HL-60/S4 treated with phorbol 12-myristate 13-acetate at 8.2 ng/mL for 4 days and 3 days (cell line): ENCODE results near the gene IL1RAPL1.

Experiments used
- in situ Hi-C: fragments of 300-500 bp; cut with MboI; formaldehyde crosslinking; loops from 2 replicates; pipeline ENCODE4 v1.15.0; 2022; ENCODE audit warnings: low sequenced_read_pairs

The IL1RAPL1 gene

DNA sequence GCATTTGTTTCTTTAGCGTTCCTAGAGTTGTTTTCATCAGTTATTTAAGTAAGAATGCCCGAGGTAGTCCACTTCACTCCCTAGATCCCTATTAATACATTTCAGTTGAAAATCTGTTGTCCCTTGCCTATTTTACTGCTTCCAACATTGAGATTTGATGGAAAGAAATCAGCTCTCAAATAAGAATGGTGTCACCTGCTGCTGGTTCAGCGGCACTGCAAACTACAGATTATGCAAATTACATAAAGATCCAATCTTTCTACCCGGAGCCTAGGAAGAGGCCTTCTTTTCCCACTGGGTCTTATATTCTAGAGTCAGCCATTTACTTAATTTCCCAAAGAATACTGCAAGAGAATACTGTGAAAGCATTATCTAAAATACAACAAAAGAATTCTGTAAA lies 1030.5 kb downstream of the IL1RAPL1 start:
- in situ Hi-C loops = no loop called here

DNA sequence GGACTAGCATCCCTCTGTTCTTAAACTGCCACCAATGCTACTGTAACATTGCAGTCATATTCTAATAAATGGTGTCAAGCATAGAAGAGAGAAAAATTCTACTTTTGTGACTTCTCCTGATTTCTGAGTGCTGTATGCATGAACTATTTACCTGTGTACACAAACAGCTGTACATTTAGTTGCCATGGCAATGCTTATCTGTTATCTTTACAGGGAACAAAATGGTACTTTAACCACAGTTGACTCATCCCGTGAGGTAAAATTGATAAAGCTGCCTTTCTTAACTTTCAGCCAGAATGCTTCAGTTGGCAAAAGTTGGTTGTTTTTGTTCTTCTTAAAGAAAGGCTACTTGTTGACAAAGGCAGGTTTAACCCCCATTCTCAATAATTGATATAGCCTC lies 1040.6 kb downstream of the IL1RAPL1 start:
- in situ Hi-C loops = no loop called here

DNA sequence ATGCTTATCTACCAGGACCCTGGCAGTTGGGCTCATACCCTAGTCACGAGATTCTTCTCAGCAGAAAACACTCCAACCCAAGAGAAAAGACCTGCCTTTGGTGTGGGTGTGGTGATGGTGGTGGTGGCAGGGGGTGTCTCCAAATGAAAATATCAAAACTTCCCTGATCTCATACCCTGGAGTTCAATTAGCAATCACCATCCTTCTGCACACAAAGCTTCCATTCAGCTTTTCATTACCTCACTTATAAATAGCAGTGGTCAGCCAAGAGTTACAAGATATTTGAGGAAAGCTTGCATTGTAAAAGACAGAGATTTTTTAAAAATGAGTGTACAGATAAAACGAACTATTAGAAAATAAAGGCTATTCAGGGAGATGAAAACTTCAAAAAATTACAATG lies 1047.3 kb downstream of the IL1RAPL1 start:
- in situ Hi-C loops = no loop called here

DNA sequence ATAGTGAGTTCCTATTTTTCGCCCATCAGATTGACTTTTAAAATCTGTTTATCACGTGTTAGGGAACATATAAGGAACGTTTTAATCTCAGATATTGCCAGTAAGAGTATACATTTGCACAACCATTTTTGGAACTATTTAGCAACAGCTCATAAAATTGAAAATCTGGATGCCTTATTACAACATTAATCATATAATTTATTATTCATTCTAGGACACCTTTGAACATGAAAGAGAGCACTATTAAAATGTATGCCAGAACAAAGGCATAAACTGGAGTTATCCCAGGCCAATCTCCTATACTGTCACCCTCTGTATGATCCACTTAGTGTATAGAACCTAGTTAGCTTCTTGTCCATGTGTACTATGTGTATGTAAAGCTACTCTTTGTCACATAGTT lies 1049.1 kb downstream of the IL1RAPL1 start:
- in situ Hi-C loops = no loop called here

DNA sequence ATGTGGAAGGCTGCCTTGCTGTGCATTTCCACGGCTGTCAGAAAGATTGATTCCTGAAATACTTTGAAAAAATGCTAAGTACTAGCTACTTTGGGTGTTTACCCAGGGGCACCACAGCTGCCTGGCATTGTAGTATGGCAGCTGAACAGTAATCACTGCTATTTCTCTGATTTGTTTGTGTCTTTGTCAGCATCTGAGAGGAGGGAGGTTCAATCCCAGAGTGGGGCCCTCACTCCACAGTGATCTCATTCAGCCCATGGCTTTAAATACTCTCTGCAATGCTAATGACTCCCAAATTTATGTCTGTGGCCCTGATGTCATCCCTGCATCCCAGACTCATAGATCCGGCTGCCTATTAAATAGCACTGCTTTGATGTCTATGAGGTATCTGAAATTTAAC lies 1052.9 kb downstream of the IL1RAPL1 start:
- in situ Hi-C loops = no loop called here

DNA sequence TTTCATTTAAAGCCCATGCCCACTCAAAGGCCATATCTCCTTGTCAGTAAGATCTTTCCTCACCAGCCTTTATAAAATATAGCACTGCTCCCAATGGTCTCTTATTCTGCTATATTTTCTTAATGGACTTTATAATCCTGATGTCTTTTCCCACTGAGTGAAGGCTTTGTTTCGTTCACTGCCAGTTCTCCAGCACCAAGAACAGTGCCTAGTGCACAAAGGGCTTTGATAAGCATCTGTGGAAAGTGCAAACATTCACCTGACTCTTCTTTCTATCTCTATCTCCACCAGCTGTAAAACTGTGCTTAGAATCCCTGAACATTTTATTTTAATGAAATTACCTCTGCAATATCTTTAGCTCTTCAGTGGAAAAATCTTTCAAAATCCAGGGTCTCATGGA lies 1054.2 kb downstream of the IL1RAPL1 start:
- in situ Hi-C loops = no loop called here

DNA sequence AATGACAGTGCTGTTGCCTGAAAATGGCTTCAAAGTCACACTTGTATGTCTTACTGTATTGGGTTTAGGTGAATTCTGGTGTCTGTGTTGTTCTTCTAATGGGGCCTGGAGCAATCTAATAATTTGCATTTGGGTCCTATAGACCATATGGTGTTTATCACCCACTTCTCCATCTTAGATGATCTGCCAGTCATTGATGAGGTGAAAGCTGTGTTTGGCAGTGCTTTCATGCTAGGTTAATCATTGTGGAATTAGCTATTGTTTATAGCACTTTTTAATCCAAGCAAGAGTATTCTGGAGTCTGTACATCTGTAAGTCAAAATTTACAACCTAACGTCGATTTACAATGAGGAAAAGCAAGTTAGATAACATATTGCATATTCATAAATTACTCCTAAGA lies 1055.9 kb downstream of the IL1RAPL1 start:
- in situ Hi-C loops = no loop called here

DNA sequence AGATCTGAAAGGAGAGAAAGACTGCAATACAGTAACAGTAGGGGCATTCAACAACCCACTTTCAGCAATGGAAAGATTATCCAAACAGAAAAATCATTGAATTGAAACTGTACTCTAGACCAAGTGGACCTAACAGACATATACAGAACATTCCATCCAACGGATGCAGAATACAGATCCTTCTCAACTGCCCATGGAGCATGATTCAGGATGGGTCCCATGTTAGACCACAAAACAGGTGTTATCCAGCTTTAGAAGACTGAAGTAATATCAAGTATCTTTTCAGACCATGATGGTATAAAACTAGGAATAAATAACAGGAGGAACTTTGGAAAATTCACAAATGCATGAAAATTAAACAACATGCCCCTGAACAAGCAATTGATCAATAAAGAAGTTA lies 1060.9 kb downstream of the IL1RAPL1 start:
- in situ Hi-C loops = no loop called here

DNA sequence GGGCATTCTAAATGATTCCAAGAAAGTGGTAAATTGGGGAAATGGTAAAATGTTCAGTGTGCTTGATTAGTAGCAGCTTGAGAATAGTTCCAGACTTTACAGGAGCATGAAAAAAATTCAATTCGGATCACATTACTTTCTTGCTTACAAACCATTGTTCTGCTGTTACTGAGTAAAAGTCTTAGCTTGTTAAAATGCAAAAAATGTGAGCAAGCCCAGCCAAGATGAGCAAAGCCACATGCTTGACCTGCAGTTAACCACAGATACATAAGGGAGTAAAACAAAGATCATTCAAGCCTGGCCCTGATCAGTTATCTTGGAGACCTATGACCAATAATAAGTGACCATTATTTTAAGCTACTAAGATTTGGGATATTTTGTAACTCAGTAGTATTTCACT lies 1065.2 kb downstream of the IL1RAPL1 start:
- in situ Hi-C loops = no loop called here

DNA sequence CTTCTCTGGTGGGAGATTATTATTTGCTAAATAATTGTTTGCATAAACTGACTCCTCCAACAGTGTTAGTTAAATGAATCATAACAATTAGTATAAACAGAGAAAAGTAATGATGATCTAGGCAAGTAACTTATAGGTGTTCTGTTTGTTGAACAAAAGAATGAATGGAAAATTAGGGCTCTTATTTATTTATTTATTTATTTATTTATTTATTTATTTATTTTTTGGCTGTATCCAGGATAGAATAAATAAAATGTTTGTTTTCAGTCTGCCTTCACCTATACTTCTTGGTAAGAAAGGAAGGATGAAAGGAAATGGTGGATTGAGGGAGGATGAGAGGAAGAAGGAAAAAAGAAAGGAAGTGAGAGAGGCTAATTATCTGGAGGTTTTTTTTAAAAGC lies 1066.5 kb downstream of the IL1RAPL1 start:
- in situ Hi-C loops = no loop called here

DNA sequence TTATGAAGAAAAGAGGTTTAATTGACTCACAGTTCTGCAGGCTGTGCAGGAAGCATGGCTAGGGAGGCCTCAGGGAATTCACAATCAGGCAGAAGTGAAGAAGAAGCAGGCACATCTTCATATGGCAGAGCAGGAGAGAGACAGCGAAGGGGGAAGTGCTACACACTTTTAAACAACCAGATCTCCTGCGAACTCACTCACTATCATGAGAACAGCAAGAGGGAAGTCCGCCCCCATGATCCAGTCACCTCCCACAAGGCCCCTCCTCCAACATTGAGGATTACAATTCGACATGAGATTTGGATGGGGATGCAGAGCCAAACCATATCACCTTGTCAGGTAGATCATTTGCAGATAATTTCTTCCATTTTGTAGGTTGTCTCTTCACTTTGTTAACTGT lies 1072.7 kb downstream of the IL1RAPL1 start:
- in situ Hi-C loops = no loop called here

DNA sequence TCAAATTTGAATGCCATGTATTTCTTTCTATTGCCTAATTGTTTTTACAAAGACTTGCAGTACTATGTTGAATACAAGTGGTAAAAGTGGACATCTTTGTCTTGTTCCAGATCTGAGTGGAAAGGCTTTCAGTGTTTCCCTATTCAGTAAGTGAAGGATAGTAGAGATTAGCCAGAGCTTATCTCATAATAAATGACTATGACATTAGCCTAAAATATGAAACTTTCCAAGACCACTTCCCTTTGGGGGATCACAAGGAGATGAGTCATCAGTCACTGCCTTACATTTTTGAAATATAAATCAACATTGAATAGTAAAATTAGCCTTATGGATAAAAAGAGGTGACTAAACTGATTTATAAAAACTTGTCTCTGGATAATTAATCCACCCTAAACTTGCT lies 1074.0 kb downstream of the IL1RAPL1 start:
- in situ Hi-C loops = no loop called here

DNA sequence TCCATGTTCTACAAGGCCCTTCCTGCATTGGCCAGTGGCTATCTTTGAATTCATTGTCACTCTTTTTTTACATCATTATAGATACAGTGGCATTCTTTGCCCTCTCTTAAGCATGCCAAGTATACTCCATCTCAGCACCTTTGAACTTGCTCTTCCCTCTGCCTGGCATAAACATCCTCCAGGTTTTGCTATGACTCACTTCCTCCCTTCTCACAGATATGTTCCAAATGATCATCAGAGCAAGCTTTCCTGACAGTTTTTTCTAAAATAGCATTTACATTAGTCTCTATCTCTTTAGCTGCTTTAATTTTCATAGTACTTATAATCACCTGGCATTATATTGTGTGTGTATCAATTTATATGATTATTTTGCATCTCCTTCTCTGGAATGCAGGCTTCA lies 1074.9 kb downstream of the IL1RAPL1 start:
- in situ Hi-C loops = no loop called here

DNA sequence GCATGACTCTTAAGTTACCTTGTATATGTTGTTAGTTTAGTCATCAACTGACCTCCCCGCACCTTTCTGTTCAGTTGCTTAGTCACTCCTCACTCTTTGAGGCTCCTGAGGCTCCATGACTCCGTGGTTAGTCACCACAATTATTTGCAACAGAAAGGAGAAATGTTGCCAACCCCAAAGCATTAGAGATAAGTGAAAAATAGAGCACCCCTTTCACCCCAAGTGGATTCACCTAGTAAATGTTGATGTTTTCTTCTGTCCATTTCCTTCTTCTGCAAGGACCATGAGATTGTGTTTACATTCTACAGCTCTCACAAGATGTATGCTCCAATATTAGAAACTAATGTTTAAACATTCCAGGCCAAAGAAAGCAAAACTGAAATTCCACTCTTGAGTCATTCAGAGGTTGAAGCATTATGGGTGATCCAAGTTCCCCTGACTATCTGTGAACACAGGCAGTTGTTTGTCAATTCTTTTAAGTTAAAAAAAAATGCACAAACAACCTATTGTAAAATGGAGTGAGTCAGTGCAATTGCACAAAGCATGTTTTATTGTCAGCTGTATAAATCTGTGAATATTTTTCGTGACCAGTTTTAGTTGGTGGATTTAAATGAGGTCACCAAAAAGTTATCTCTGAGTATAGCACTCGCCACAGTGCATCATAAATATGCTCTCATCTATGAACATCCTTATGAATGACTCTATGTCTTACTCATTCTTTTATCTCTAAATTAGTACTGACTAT lies 1075.7 kb downstream of the IL1RAPL1 start:
- in situ Hi-C loops = no loop called here

DNA sequence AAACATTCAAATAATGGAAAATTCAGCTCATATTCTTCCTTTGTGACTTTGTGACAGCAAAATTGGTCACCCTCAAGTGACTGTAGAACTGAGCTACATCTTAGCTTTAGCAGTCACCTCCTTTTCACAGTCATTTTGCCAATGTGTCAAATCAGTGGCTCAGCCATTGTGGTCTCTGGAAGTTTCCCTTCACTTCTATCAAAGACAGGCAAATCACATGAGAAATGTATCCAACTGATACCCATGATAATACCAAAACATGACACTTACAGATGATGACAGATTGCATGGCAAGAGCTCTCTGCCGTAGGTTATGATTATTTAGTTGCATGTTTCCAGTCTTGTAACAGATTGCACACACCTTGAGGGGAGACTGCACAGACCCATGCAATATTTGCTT lies 1078.3 kb downstream of the IL1RAPL1 start:
- in situ Hi-C loops = no loop called here

DNA sequence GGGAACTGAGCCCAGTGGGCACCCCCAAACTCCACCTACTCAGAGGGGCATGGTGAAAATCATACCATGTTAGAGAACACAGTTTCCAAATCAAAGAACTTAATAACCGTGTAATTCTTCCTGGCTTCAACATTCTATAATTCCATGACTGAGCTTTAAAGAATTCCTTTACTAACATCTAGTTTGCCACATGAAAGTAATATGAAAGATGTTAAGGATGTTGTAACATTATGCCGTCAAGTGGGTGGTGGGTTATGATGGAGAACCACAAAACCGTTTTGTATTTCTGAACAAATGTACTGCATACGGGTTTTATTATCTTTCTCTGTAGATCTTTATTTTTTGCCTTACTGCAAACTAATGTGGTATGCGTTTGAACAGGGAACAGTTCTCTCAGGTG lies 1079.1 kb downstream of the IL1RAPL1 start:
- in situ Hi-C loops = no loop called here

DNA sequence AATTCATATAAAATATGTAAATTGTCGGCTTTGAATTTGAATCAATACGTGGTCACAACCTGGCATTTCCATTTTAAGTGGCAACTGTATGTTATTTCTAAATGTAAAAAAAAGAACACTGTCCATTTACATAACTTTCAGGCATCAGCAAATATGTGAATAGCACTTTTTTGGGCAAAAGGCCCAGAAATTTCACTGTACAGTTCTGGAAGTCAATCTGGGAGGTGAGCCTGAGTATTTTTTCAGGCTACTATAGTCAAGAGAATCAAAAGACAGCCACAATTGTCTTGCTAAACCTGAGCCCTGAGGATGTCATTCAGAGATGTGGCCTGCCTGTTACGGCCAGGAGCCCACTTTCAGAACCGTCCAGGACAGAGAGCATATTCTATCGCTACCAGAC lies 1084.2 kb downstream of the IL1RAPL1 start:
- in situ Hi-C loops = no loop called here

DNA sequence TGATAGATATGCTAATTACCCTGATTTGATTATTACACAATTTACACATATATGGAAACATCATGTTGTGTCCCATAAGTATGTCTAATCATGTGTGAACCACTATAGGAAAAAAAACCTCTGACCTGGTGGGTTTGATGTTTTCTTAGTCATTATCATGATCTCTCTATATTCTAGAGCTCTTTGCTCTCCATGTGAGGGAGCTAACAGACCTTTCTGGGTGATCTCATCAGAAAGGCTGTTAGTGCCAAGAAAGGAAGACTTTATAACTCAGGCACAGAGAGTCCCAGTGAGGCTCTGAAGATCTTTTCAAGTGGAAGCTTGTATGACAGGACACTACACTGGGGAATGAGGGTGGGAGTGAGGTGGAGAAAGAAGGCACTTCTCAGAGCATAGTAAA lies 1100.4 kb downstream of the IL1RAPL1 start:
- in situ Hi-C loops = no loop called here

DNA sequence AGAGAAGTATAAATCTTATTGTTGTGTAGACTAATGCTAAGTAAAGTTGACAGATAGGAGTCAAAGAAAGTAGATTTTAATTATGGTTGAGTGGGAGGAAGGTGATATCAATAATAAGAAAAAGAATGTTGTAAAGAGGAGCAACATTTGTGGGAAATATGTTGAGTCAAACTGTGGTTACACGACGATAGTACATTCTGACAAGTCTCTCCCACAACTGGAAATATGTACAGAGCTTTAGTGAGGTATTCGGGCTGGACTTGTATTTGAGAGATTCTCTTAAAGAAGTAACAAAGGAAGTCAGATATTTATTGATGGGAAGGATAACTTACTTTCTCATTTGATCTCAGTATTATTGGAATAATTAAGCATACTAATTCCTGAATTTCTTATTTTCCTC lies 1102.8 kb downstream of the IL1RAPL1 start:
- in situ Hi-C loops = no loop called here

DNA sequence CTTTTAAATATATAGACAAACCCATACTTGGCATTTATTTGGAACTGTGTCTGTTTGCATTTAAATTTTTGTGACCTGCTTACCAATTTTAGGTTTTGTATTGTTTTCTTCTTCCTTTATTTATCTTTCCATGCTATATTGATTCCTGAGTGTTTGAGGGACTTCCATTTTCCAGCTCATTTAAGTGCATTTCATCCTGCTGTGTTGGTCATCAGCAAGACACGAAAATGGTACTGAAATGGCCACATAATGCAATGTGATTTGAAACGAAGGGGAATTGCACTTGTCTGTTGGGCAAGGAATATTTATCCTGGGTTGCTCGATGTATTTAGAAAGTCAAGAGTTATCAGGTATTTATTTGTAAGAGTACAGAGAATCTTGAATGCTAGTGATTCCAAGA lies 1103.8 kb downstream of the IL1RAPL1 start:
- in situ Hi-C loops = no loop called here

DNA sequence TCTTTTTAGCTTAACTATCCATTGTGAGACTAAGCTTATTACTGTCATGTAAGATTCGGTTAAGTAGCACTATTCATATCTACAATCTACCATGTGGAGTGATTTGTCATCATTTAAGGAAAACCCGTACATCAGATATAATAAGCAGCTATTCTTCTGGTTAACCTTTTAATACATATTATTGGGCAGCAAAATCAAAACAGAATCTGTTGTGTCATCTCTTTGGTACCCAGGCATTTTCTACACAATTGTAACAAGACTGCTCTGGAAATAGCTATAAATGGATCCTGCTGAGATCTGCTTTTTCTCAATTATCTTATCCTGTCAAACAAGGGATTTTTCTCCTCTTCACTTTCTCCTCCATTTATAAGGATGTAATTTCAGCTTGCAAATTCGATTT lies 1106.7 kb downstream of the IL1RAPL1 start:
- in situ Hi-C loops = no loop called here

DNA sequence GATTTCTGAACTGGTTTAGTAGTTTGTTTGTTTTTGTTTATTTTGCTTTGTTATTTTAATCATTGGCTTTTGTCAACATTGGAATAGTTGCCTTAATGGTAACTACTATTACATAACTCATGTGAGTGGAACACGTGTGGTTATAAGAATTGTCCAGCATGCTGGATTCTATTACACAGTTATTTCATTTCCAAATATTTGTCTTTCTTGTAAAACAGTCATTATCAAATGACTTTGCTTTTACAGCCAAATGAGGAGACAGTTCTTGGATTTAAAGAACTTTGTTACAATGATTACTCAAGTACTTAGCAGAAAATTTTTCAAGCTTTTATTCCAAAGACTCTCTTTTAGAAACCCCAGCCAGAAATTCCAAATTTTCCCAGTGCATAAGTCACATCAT lies 1112.0 kb downstream of the IL1RAPL1 start:
- in situ Hi-C loops = no loop called here

DNA sequence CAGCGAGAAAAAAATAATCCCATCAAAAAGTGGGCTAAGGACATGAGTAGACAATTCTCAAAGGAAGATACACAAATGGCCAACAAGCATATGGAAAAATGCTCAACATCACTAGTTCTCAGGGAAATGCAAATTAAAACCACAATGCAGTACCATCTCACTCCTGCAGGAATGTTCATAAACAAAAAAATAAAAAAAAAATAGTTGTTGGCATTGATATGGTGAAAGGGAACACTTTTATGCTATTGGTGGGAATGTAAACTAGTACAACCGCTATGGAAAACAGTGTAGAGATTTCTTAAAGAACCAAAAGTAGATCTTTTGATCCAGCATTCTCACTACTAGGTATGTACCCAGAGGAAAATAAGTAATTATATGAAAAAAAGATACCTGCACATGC lies 1119.8 kb downstream of the IL1RAPL1 start:
- in situ Hi-C loops = no loop called here
